Right lobe of liver (tissue), 4 donors: ENCODE measurements around the gene DLX3.

ENCODE experiments used
- CTCF ChIP-seq, 4 donors: fragments of 200-600 bp in 3 of 4; fragments of 450-650 bp in 1 of 4; IDR thresholded peaks; one replicate each; pipeline versions ENCODE4 v1.5.1 to v1.8.0; 2016 to 2022; ENCODE audit warnings: antibody characterized with exemption in 4 of 4, mild to moderate bottlenecking in 2 of 4
- POLR2A ChIP-seq: fragments of 450-650 bp; IDR thresholded peaks from one replicate; pipeline ENCODE4 v1.6.1; 2017; ENCODE audit warnings: antibody characterized with exemption, mild to moderate bottlenecking
- donor health status: DM: no; HTN: no; CAD: no.
- donor health status: DM: no; HTN: no; CAD: no.
- donor health status: DM: no; HTN: yes; CAD: no.

DNA sequence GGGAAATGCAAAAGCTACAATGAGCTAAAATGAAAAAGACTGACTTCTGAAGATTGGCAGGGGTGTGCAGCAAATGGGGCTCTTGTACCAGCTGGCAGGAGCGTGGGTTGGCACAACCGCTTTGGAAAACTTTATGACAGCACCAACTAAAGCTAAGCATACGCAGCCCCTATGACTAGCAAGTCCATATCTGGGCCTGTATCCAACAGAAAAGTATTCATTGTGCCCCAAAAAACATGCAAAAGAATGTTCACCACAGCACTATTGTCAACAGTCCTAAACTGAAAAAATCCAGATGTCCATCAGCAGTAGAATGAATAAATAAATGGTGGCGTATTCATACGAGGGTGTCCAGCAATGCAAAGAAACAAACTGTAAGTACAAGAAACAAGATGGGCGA, 38.3 kb upstream of the DLX3 start:
- TF ChIP-seq POLR2A (no peak), CTCF (IDR thresholded peaks at IDR 0.05) (no peak)
